Ovary (tissue), 3 donors: ENCODE data around the gene TGM1.

ENCODE experiments used
- CTCF ChIP-seq, 3 donors: fragments of 450-650 bp in 2 of 3; fragments of 200-600 bp in 1 of 3; IDR thresholded peaks; one replicate each; pipeline versions ENCODE4 v1.5.1 to v1.8.0; 2016 to 2022; ENCODE audit warnings: antibody characterized with exemption in 3 of 3, mild to moderate bottlenecking in 1 of 3
- EP300 ChIP-seq: sonication (generic); formaldehyde crosslinking; IDR thresholded peaks from one replicate; pipeline ENCODE4 v1.6.1; 2017; ENCODE audit warnings: antibody characterized with exemption
- donor health status: DM: no; HTN: no; CAD: no.

GRCh38 chr14:24204163-24205146, 58.5 kb downstream of the TGM1 start:
- TF ChIP-seq CTCF (IDR thresholded peaks at IDR 0.05) (no peak), EP300 (no peak)
